ENCODE results near the gene PILRB.
"Not testable (repeated sequence)": the region's sequence is repeated elsewhere in the genome, so short reads cannot be mapped to it uniquely, and the experiment has no call there.

The PILRB gene

DNA sequence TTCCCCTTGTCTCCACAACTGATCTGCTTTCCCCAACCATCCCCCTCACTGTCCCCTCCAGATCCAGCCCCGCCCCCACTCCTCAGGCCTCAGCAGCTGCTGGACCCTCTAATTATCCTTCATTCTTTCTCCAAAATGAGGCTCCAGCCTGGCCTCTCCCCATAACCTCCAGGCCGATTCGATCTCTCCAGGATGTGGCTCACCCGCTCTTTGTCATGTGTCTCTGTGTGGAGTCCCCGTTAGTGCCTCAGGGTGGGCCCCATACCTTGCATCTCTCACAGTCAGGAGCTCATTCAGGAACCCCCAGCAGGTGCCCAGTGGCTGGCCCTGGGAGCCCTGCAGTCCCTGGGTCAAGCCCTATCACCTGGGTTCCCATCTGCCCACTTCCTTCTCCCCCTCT lies 16.7 kb downstream of the PILRB start:
- H3K36me3 ChIP-seq (ENCODE audit: insufficient read depth, insufficient read length, low read length) = no peaks in the 10 kb centered on the region
- H3K4me3 ChIP-seq (ENCODE audit: insufficient read length, low read depth) = no peak overlapping the region
- no peak overlapping the region for H3K9ac ChIP-seq (ENCODE audit: insufficient read length, low read depth)
- H3K27me3 ChIP-seq (ENCODE audit: insufficient read depth, insufficient read length) = no peaks in the 10 kb centered on the region
- H3K9me3 ChIP-seq (ENCODE audit: insufficient read depth, low read length) = no peaks in the 10 kb centered on the region
- DNase-seq (ENCODE audit: low read depth, low spot score) = no peak
- TF ChIP-seq ZNF274 (IDR thresholded peaks at IDR 0.05; ENCODE audit: low read depth, low read length) (no peak), SUZ12 (IDR thresholded peaks at IDR 0.05; ENCODE audit: extremely low read depth, insufficient read depth, insufficient read length) (no peak), YY1 (IDR thresholded peaks at IDR 0.05; ENCODE audit: insufficient read depth, insufficient read length) (no peak)
- peaks cover 20% of the 10 kb centered on the region for H3K4me1 ChIP-seq (ENCODE audit: insufficient read depth, insufficient read length)

GRCh38 chr7:100376066-100376465 lies 18.1 kb downstream of the PILRB start:
- no peak for TF ChIP-seq YY1 (IDR thresholded peaks at IDR 0.05; ENCODE audit: insufficient read depth, insufficient read length)
- TF ChIP-seq SUZ12 (IDR thresholded peaks at IDR 0.05; ENCODE audit: extremely low read depth, insufficient read depth, insufficient read length) = no peak
- TF ChIP-seq ZNF274 (IDR thresholded peaks at IDR 0.05; ENCODE audit: low read depth, low read length) = no peak
- no peak overlapping the region for H3K9ac ChIP-seq (ENCODE audit: insufficient read length, low read depth)
- no peak for DNase-seq (ENCODE audit: low read depth, low spot score)
- no peaks in the 10 kb centered on the region for H3K36me3 ChIP-seq (ENCODE audit: insufficient read depth, insufficient read length, low read length)
- H3K4me1 ChIP-seq (ENCODE audit: insufficient read depth, insufficient read length) = peaks cover 16% of the 10 kb centered on the region
- H3K4me3 ChIP-seq (ENCODE audit: insufficient read length, low read depth) = no peak overlapping the region
- H3K27me3 ChIP-seq (ENCODE audit: insufficient read depth, insufficient read length) = no peaks in the 10 kb centered on the region
- H3K9me3 ChIP-seq (ENCODE audit: insufficient read depth, low read length) = no peaks in the 10 kb centered on the region

- H3K9me3 ChIP-seq (ENCODE audit: insufficient read depth, low read length) = no peaks in the 10 kb centered on the region
- no peaks in the 10 kb centered on the region for H3K36me3 ChIP-seq (ENCODE audit: insufficient read depth, insufficient read length, low read length)
- H3K27me3 ChIP-seq (ENCODE audit: insufficient read depth, insufficient read length) = no peaks in the 10 kb centered on the region
- H3K4me1 ChIP-seq (ENCODE audit: insufficient read depth, insufficient read length) = peaks cover 8% of the 10 kb centered on the region
- TF ChIP-seq YY1 (IDR thresholded peaks at IDR 0.05; ENCODE audit: insufficient read depth, insufficient read length) = no peak
- TF ChIP-seq SUZ12 (IDR thresholded peaks at IDR 0.05; ENCODE audit: extremely low read depth, insufficient read depth, insufficient read length) = no peak
- no peak for TF ChIP-seq ZNF274 (IDR thresholded peaks at IDR 0.05; ENCODE audit: low read depth, low read length)
- no peak for DNase-seq (ENCODE audit: low read depth, low spot score)
- H3K4me3 ChIP-seq (ENCODE audit: insufficient read length, low read depth) = no peak overlapping the region
- no peak overlapping the region for H3K9ac ChIP-seq (ENCODE audit: insufficient read length, low read depth)
These were observed 20.3 kb downstream of the PILRB start for GRCh38 chr7:100378114-100378755.

- no peaks in the 10 kb centered on the region for H3K9me3 ChIP-seq (ENCODE audit: insufficient read depth, low read length)
- no peak for DNase-seq (ENCODE audit: low read depth, low spot score)
- no peak for TF ChIP-seq YY1 (IDR thresholded peaks at IDR 0.05; ENCODE audit: insufficient read depth, insufficient read length)
- no peaks in the 10 kb centered on the region for H3K36me3 ChIP-seq (ENCODE audit: insufficient read depth, insufficient read length, low read length)
- H3K27me3 ChIP-seq (ENCODE audit: insufficient read depth, insufficient read length) = no peaks in the 10 kb centered on the region
- peaks cover under 1% of the 10 kb centered on the region for H3K4me1 ChIP-seq (ENCODE audit: insufficient read depth, insufficient read length)
- H3K9ac ChIP-seq (ENCODE audit: insufficient read length, low read depth) = no peak overlapping the region
- H3K4me3 ChIP-seq (ENCODE audit: insufficient read length, low read depth) = no peak overlapping the region
These were observed 22.3 kb downstream of the PILRB start for GRCh38 chr7:100380196-100380595.

- not testable (repeated sequence) for H3K27me3 ChIP-seq (ENCODE audit: insufficient read depth, insufficient read length); DNase-seq (ENCODE audit: low read depth, low spot score); H3K4me1 ChIP-seq (ENCODE audit: insufficient read depth, insufficient read length); H3K4me3 ChIP-seq (ENCODE audit: insufficient read length, low read depth); H3K36me3 ChIP-seq (ENCODE audit: insufficient read depth, insufficient read length, low read length); H3K9me3 ChIP-seq (ENCODE audit: insufficient read depth, low read length); H3K9ac ChIP-seq (ENCODE audit: insufficient read length, low read depth)
These were observed 23.8 kb downstream of the PILRB start for GRCh38 chr7:100381531-100382233.

DNA sequence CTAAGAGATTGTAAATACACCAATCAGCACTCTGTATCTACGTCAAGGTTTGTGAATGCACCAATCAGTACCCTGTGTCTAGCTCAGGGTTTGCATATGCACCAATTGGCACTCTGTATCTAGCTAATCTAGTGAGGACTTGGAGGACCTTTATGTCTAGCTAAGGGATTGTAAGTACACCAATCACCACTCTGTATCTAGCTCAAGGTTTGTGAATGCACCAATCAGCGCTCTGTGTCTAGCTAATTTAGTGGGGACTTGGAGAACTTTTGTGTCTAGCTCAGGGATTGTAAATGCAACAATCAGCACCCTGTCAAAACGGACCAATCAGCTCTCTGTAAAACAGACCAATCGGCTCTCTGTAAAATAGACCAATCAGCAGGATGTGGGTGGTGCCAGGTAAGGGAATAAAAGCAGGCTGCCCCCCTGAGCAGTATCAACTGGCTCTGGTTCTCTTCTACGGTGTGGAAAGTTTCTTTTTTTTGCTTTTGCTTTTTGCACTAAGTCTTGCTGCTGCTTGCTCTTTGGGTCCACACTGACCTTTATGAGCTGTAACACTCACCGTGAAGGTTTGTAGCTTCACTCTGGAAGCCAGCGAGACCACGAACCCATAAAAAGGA lies 24.4 kb downstream of the PILRB start:
- H3K4me3 ChIP-seq (ENCODE audit: insufficient read length, low read depth) = not testable (repeated sequence)

GRCh38 chr7:100384628-100385294 lies 26.8 kb downstream of the PILRB start:
- no peaks in the 10 kb centered on the region for H3K9me3 ChIP-seq (ENCODE audit: insufficient read depth, low read length)
- no peak overlapping the region for H3K4me3 ChIP-seq (ENCODE audit: insufficient read length, low read depth)
- H3K36me3 ChIP-seq (ENCODE audit: insufficient read depth, insufficient read length, low read length) = no peaks in the 10 kb centered on the region
- H3K27me3 ChIP-seq (ENCODE audit: insufficient read depth, insufficient read length) = no peaks in the 10 kb centered on the region
- no peak overlapping the region for H3K9ac ChIP-seq (ENCODE audit: insufficient read length, low read depth)
- TF ChIP-seq ZNF274 (IDR thresholded peaks at IDR 0.05; ENCODE audit: low read depth, low read length) = no peak
- TF ChIP-seq YY1 (IDR thresholded peaks at IDR 0.05; ENCODE audit: insufficient read depth, insufficient read length) = no peak
- TF ChIP-seq SUZ12 (IDR thresholded peaks at IDR 0.05; ENCODE audit: extremely low read depth, insufficient read depth, insufficient read length) = no peak
- DNase-seq (ENCODE audit: low read depth, low spot score) = no peak
- H3K4me1 ChIP-seq (ENCODE audit: insufficient read depth, insufficient read length) = peaks cover 2% of the 10 kb centered on the region

More for the DNA sequence above, 24.4 kb downstream of the PILRB start:
- H3K9ac ChIP-seq (ENCODE audit: insufficient read length, low read depth); H3K36me3 ChIP-seq (ENCODE audit: insufficient read depth, insufficient read length, low read length); H3K9me3 ChIP-seq (ENCODE audit: insufficient read depth, low read length); DNase-seq (ENCODE audit: low read depth, low spot score); H3K27me3 ChIP-seq (ENCODE audit: insufficient read depth, insufficient read length); H3K4me1 ChIP-seq (ENCODE audit: insufficient read depth, insufficient read length): not testable (repeated sequence)

All from NT2/D1 (cell line).